Fibroblast of villous mesenchyme (primary cell): ENCODE data around the gene DPF3. TPM values are rescaled to one million over a fixed set of nuclear protein-coding genes. Genes with fewer than 3 reads are reported as not detected.

Experiments used
- DNase-seq: peaks from one replicate; pipeline ENCODE4 v3.0.0-alpha.2; 2010; ENCODE audit warnings: low read depth
- H3K4me3 ChIP-seq: 2 replicates; pipeline ENCODE4 v1.5.1; 2011; ENCODE audit warnings: low read depth, mild to moderate bottlenecking, low read length
- total RNA-seq: library from RNA; depleted of rRNA; stranded (reverse); fragments of >200 nt; gene quantifications from 2 replicates; pipeline ENCODE4 v1.2.3, GENCODE V29; 2012
- TF ChIP-seq, protein P1 (sequence below): IDR thresholded peaks from 2 replicates; pipeline ENCODE4 v1.5.1; 2012; ENCODE audit warnings: low read depth, mild to moderate bottlenecking, low read length; ENCODE audit not compliant: insufficient read depth

DPF3 gene
- total RNA-seq, 1 donor = 10.4 TPM

DNA sequence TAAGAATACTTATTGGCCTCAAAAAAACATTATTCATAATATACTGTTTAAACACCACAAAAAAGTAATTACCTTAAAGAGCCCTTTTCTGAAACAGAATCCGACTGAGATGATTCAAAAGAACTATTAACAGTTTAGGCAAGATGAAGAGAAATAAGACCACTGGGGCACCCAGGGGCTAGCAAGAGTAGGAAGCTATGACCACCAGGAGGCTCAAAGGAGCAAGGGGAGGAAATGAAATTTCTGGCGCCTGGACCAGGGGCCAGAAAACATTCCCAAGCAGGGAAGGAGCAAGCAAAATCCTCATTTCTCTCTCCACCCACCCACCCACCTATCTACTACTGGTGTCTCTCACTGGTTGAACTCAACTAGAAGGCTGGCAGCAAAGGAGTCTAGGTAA, 26.1 kb upstream of the DPF3 start:
- H3K4me3 ChIP-seq = no peak overlapping the region
- TF ChIP-seq, protein P1, sequence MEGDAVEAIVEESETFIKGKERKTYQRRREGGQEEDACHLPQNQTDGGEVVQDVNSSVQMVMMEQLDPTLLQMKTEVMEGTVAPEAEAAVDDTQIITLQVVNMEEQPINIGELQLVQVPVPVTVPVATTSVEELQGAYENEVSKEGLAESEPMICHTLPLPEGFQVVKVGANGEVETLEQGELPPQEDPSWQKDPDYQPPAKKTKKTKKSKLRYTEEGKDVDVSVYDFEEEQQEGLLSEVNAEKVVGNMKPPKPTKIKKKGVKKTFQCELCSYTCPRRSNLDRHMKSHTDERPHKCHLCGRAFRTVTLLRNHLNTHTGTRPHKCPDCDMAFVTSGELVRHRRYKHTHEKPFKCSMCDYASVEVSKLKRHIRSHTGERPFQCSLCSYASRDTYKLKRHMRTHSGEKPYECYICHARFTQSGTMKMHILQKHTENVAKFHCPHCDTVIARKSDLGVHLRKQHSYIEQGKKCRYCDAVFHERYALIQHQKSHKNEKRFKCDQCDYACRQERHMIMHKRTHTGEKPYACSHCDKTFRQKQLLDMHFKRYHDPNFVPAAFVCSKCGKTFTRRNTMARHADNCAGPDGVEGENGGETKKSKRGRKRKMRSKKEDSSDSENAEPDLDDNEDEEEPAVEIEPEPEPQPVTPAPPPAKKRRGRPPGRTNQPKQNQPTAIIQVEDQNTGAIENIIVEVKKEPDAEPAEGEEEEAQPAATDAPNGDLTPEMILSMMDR = peak; percentile 30
- DNase-seq = no peak

DNA sequence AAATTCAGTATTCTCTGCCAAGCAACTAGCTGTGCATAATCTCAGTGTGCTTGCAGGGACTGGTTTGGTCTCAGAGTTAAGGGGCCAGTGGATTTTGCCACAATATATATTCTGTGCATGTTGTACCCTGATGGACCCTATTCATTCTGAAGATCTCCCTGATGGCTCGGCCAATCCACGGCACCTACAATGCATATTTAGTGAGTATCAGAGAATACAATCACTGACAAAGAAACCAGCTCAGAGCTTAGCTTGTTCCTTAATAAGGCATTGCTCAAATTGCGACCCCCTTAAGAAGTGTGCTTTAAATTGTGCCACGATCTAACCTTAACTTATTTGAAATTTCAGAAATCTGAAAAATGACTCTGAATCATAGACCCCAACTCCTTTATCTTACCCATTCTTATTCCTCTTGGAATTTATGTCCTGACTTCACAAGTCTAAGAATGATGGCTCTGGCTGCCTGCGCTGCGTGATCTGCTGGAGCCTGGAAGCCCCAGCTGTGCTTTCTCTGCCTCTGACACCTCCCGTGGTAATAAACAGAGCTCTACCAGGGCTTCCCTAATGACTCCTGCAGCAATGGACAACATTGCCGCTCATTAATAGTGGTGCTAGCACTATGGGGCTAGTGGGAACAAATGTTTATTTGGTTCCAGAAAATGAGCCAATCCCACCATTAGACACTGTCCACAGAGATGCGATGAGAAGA, 23.3 kb upstream of the DPF3 start:
- H3K4me3 ChIP-seq = no peak overlapping the region
- peak; percentile 30 for DNase-seq
- TF ChIP-seq, protein P1 = no peak

DNA sequence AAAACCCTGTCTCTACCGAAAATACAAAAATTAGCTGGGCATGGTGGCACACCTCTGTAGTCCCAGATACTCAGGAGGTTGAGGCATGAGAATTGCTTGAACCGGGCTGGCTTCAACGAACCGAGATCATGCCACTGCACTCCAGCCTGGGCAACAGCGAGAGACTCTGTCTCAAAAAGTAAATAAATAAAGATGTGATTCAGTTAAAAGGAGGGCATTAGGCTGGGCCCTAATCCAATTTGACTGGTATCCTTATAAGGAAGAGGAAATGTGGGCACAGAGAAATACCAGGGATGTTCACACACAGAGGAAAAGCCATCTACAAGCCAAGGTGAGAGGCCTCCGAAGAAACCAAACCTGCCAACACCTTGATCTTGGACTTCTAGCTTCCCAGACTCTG, 22.3 kb upstream of the DPF3 start:
- TF ChIP-seq, protein P1 = no peak
- H3K4me3 ChIP-seq = no peak overlapping the region
- no peak for DNase-seq

DNA sequence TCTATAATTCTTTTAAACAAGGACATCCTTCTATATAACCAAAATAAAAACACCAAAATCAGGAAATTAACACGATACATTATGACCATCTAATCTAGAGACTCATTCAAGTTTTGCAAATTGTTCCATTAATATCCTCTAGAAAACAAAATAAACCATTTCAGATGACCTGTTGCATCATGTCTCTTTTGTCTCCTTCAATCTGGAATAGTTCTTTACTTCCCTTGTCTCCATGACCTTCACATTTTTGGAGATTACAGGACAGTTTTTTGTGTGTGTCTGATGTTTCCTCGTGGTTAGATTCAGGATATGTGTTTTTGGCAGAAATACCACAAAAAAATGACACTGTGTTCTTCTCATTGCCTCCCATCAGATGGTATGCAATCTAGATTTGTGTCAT, 19.9 kb upstream of the DPF3 start:
- H3K4me3 ChIP-seq = no peak overlapping the region
- no peak for DNase-seq
- TF ChIP-seq, protein P1 = no peak

DNA sequence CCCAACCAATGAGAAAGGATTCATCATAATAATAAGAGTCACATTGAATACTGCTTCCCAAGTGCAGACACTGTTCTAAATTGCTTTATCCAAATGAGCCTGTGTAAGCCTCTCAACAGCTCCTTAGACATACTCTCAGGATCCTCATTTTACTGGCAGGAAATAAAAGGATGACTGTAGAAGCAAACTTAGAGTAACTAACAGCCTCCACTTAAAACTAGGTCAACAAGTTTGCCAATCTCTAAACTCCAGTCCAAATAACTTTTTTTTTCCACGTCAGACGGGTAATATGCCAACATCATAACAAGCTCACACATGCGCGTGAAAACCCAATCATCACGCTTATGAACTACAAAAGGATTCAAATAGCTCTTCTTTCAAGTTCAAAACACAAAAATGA, 15.3 kb upstream of the DPF3 start:
- DNase-seq = no peak
- TF ChIP-seq, protein P1 = no peak
- no peak overlapping the region for H3K4me3 ChIP-seq

DNA sequence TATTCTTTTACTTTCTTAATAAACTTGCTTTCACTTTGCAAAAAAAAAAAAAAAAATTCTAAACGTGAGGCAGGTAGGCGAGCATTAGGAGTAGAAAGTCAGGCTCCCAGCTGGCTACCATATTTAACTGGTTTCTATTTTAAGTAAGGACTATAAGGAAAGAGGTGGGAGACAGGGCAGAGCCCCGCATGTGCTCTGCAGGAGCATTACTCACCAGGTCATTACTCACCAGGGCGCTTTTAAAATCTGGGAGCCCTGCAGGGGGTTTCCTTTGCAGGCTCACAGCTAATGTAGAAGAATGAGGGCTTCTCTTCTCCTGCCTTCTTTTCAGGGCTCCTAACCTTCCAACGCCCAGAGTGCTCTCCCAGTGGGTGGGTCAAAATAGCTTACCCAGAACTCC, 14.0 kb upstream of the DPF3 start:
- TF ChIP-seq, protein P1 = no peak
- peak; percentile 51 for DNase-seq
- H3K4me3 ChIP-seq = no peak overlapping the region

DNA sequence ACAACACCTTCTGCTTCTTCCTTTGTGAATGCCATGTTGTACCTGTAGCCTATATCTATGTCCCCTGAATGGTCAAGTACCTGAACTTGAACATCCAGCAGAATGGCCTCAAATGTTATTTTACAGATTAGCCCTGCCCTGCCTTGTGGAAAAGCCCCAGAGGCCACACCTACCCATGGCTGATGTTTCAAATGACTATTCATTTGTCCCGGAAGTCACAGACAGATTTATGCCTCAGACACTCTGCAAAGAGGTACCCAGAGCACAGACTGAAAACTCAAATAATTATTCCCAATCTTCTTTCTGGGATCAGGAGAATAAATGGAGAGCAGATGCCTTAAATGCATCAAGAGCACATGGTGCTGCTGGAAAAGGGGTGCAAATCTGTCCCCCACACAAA, 13.0 kb upstream of the DPF3 start:
- no peak for DNase-seq
- H3K4me3 ChIP-seq = no peak overlapping the region
- TF ChIP-seq, protein P1 = no peak
